ENCODE measurements around the gene C3orf62. TPM values are rescaled to one million over a fixed set of nuclear protein-coding genes. Genes with fewer than 3 reads are reported as not detected.
A peak's percentile ranks its signal among the peaks of the same experiment; 100 is the strongest.
"Not testable (repeated sequence)": the region's sequence is repeated elsewhere in the genome, so short reads cannot be mapped to it uniquely, and the experiment has no call there.

Gene C3orf62
- total RNA-seq, 2 experiments from 2014 or later = 1.7 TPM

DNA sequence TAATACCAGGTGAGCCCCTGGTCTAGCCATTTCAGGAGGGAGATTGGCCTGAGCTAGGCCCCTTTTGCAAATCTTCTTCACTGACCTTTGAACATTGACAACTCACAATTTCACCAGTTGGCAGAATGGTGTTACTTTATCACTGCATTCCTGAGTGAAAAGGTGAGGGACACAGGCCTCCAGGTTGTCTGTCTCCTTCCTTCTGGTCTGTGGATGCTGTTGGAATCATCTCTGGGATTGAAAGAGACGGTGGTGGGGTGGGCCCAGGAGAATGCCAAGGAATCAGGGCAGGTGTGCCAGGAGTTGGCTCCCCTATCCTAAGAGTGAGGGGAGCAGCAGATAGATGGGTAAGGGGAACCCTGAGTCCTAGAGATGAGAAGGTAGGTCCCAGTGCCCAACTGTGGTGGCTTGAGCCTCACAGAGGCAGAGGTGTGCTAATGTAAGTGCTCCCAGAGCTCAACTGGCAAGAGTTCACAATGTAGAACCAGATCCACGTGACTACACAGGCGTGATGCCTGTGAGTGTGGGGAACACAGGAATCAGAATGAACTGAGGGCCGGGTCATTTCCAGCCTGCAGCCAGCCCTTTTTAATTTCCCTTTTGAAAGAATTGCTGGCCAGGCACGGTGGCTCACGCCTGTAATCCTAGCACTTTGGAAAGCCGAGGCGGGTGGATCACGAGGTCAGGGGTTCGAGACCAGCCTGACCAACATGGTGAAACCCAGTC lies 11.2 kb downstream of the C3orf62 start:
- Mint-ChIP-seq H3K4me1 (ENCODE audit: low read depth) (peaks cover 4% of the 10 kb centered on the region), H3K36me3 (ENCODE audit: low read depth) (no peaks in the 10 kb centered on the region), H3K27me3 (ENCODE audit: low read depth) (no peaks in the 10 kb centered on the region), H3K27ac (no peak overlapping the region), H3K4me3 (no peak overlapping the region), H3K9me3 (no peaks in the 10 kb centered on the region)
- intact Hi-C loops (cut with micrococcal nuclease) = no loop called here
- no peak for DNase-seq
- CTCF ChIA-PET = no interaction called here

DNA sequence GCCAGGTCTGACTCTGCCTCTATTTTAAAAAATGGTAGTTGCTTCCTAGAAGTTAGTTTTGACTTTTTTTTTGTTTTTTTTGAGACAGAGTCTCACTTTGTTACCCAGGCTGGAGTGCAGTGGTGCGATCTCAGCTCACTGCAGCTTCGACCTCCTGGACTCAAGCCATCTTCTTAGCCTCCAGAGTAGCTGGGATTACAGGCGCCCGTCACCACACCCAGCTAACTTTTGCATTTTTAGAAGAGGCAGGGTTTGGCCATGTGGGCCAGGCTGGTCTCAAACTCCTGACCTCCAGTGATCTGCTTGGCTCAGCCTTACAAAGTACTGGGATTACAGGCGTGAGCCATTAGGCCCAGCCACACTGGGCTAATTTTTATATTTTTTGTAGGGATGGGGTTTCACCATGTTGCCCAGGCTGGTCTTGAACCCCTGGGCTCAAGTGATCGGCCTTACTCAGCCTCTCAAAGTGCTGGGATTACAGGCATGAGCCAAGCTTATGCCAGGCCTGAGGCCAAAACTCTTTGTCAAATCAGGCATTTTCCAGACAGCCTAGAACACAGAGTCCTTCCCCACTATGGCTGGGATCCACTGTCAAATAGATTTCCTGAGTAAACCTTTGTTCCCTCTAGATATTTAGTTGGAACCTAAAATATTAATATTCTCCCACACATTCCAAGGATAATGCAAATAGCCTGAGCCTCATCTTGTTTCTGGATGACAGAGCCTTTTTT lies 13.7 kb downstream of the C3orf62 start:
- no peaks in the 10 kb centered on the region for H3K27me3 Mint-ChIP-seq (ENCODE audit: low read depth)
- CTCF ChIA-PET = no interaction called here
- H3K4me3 Mint-ChIP-seq = no peak overlapping the region
- H3K27ac Mint-ChIP-seq = no peak overlapping the region
- intact Hi-C loops (cut with micrococcal nuclease) = no loop called here
- no peak for DNase-seq
- no peaks in the 10 kb centered on the region for H3K36me3 Mint-ChIP-seq (ENCODE audit: low read depth)
- no peaks in the 10 kb centered on the region for H3K9me3 Mint-ChIP-seq
- H3K4me1 Mint-ChIP-seq (ENCODE audit: low read depth) = peaks cover 4% of the 10 kb centered on the region

DNA sequence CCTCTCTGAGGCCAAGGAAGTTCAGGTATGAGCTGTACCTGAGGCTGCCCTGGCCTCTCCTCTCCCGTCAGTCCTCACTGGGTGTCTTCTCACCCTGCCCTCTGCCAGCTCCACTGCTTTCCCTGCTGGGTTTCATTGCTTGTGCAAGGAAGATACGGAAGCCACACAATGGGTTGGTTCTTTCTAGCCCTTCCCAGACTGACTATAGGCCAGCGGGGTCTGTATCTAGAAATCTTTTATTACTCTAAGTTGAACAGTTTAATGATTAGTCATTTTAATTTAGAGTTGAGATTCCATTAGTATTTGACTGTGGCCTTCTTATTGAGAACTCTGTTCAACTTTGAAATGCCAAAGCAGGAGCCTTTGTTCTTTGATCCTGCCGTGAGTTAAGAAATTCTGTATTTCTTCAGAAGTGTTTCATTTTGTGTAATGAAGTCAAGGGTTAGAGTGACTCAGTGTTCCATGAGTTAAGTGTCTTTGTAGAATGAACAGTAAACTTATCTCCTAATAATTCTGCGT lies 16.2 kb downstream of the C3orf62 start:
- no peak overlapping the region for H3K4me3 Mint-ChIP-seq
- DNase-seq = no peak
- no peaks in the 10 kb centered on the region for H3K27me3 Mint-ChIP-seq (ENCODE audit: low read depth)
- peaks cover 4% of the 10 kb centered on the region for H3K4me1 Mint-ChIP-seq (ENCODE audit: low read depth)
- intact Hi-C loops (cut with micrococcal nuclease) = no loop called here
- no peaks in the 10 kb centered on the region for H3K36me3 Mint-ChIP-seq (ENCODE audit: low read depth)
- CTCF ChIA-PET = no interaction called here
- no peaks in the 10 kb centered on the region for H3K9me3 Mint-ChIP-seq
- no peak overlapping the region for H3K27ac Mint-ChIP-seq

DNA sequence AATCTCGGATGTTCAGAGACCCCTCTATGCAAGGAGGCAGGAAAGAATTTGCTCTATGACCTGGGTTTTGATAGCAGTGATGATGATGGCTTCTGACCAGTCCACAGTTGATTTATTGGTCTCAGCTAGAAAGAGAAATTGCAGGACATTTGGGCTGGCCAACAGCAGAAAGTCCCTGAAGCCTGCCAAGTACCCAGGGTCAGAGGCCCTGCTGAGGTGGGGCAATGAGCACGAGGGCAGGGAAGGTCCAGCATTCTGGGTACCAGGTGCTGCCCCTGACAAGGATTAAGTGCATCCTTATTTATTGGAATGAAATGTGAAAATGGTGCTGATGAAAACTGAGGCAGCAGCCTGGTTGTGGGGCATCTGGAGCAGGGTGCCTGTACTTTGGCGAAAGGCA lies 19.8 kb downstream of the C3orf62 start:
- intact Hi-C loops (cut with micrococcal nuclease) = no loop called here
- H3K27ac Mint-ChIP-seq = no peak overlapping the region
- H3K27me3 Mint-ChIP-seq (ENCODE audit: low read depth) = no peaks in the 10 kb centered on the region
- no peaks in the 10 kb centered on the region for H3K36me3 Mint-ChIP-seq (ENCODE audit: low read depth)
- no peak overlapping the region for H3K4me3 Mint-ChIP-seq
- no peaks in the 10 kb centered on the region for H3K9me3 Mint-ChIP-seq
- CTCF ChIA-PET = interaction anchor here (0.6 kb wide), 1 partner anchor 351 kb away, joined by 4 read pairs; no protein-coding TSS in a partner anchor
- peaks cover 4% of the 10 kb centered on the region for H3K4me1 Mint-ChIP-seq (ENCODE audit: low read depth)
- no peak for DNase-seq

DNA sequence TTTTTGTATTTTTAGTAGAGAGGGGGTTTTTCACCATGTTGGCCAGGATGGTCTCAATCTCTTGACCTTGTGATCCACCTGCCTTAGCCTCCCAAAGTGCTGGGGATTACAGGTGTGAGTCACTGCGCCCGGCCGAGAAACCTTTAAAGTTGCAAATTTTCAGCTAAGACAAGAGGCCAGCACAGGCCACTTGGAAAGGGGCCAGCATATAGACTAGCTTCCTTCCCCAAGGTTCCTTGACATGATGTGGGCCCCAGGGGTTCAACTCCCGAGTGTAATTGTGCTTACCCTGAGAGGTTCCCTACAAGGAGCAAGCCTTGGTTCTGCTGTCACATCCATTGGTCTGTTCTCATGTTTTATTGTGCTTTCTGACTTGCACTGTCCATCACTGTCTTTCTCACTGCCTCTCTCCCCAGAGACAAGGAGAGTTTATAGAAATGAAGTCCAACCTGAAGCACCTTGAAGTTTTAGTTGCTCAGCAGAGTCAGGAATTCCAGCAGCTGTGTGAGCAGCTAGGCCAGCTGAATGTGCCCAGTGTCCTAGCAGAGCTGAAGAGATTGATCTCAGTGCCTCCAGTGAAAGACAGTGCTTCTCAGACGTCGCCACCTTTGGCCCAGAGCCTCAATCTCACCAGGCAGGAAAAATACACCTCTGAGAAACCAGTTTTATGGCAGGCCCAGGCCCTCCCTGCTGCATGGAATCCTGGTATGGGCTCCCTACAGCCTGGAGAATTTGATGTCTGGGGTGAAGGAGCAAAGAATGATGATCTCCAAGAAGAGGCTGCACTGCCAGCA lies 21.1 kb downstream of the C3orf62 start:
- Mint-ChIP-seq H3K36me3 (ENCODE audit: low read depth) (no peaks in the 10 kb centered on the region), H3K27me3 (ENCODE audit: low read depth) (no peaks in the 10 kb centered on the region), H3K4me1 (ENCODE audit: low read depth) (no peaks in the 10 kb centered on the region), H3K9me3 (no peaks in the 10 kb centered on the region), H3K27ac (no peak overlapping the region), H3K4me3 (no peak overlapping the region)
- CTCF ChIA-PET = interaction anchor here (1.1 kb wide), 1 partner anchor 283 kb away, joined by 3 read pairs; no protein-coding TSS in a partner anchor
- DNase-seq = no peak
- intact Hi-C loops (cut with micrococcal nuclease) = no loop called here

DNA sequence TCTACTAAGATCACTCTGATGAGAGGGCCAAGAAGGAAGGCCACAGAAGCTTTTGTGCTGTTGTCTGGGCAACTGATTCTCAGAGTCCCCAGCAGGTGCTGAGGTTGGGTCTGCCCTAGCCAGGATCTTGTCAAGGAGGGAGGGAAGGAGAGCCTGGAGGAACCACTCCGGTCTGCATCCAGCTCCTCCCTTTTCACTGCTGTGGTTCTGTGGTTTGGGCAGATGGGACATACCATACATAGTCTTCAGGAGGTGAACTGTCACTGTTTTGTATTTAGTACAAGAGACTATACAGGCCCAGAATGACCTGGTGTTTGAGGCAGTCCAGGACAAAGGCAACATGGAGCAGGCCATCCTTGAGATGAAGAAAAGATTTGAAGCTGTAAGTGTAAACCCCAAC lies 21.9 kb downstream of the C3orf62 start:
- H3K9me3 Mint-ChIP-seq = no peaks in the 10 kb centered on the region
- intact Hi-C loops (cut with micrococcal nuclease) = no loop called here
- CTCF ChIA-PET = interaction anchor here (0.6 to 1.1 kb wide), 2 partner anchors 12 to 284 kb away, joined by 3 to 5 read pairs; no protein-coding TSS in a partner anchor
- no peak overlapping the region for H3K4me3 Mint-ChIP-seq
- H3K27me3 Mint-ChIP-seq (ENCODE audit: low read depth) = no peaks in the 10 kb centered on the region
- H3K4me1 Mint-ChIP-seq (ENCODE audit: low read depth) = no peaks in the 10 kb centered on the region
- no peak overlapping the region for H3K27ac Mint-ChIP-seq
- DNase-seq = no peak
- no peaks in the 10 kb centered on the region for H3K36me3 Mint-ChIP-seq (ENCODE audit: low read depth)

DNA sequence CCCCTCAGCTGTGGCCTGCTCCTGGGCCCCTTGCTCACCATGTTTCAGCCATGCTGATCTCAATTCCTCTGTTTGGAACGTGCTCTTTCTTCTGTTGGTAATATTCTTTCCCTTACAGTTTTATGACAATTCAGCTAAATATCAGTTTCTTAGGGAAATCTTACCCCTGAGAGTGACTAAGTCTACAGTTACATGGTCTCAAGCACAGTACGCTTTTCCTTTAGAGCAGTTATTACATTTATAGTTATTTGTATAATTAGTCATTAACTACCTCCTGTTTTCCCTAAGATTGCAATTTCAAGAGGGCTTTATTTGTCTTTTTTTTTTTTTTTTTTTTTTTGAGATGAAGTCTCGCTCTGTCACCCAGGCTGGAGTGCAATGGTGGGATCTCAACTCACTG lies 23.5 kb downstream of the C3orf62 start:
- no peaks in the 10 kb centered on the region for H3K9me3 Mint-ChIP-seq
- DNase-seq = no peak
- no peaks in the 10 kb centered on the region for H3K36me3 Mint-ChIP-seq (ENCODE audit: low read depth)
- H3K27ac Mint-ChIP-seq = no peak overlapping the region
- no peaks in the 10 kb centered on the region for H3K4me1 Mint-ChIP-seq (ENCODE audit: low read depth)
- H3K4me3 Mint-ChIP-seq = no peak overlapping the region
- CTCF ChIA-PET = no interaction called here
- H3K27me3 Mint-ChIP-seq (ENCODE audit: low read depth) = no peaks in the 10 kb centered on the region
- intact Hi-C loops (cut with micrococcal nuclease) = no loop called here

DNA sequence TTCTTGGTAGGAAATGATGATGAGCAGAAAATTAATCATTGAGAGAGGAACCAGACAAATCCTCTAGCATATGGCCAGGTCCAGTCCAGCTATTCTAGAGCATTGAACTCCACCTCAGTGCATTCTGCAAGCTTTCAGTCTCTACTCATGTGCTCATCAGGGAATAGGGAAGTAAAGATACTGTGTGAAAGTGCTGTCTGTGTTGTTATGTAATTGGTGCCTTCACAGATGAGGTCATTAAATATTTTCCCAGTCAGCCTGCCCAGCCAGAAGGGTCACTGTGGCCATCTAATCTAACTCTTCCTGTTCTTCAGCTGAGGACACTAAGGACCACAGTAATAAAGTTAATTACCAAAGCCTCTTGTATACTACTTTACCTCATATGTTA lies 28.2 kb downstream of the C3orf62 start:
- no peak for DNase-seq
- no peaks in the 10 kb centered on the region for H3K27me3 Mint-ChIP-seq (ENCODE audit: low read depth)
- intact Hi-C loops (cut with micrococcal nuclease) = no loop called here
- CTCF ChIA-PET = no interaction called here
- H3K4me3 Mint-ChIP-seq = no peak overlapping the region
- no peaks in the 10 kb centered on the region for H3K36me3 Mint-ChIP-seq (ENCODE audit: low read depth)
- H3K9me3 Mint-ChIP-seq = no peaks in the 10 kb centered on the region
- H3K27ac Mint-ChIP-seq = no peak overlapping the region
- no peaks in the 10 kb centered on the region for H3K4me1 Mint-ChIP-seq (ENCODE audit: low read depth)

DNA sequence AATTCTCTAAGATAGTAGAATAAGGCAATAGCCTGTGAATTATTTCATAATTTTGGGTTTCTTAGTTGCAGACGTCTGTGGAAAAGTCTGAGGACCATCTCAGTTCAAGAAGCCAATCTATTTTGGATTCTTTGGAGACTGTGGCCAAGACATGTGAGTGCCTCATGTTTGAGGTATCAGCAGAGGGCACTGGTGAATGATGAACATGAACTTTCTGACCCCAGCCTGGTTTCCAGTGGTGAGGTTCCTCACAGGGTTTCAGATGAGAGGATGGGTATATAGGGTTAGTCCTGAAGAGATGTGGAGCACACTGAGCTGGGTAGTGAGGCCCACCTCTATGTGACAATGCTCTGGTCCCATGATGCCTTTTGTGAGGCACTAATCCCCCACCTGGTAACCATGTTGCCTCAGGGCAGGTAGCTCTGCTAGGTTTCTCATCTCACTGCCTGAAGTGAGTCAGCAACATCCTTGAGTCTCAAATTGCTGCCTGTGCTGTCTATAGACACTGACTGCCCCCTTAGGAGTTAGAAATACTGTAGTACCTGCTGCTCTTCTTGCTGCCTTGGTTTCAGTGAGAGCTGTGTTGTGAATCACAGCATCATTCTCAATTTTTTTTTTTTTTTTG lies 32.3 kb downstream of the C3orf62 start:
- Mint-ChIP-seq H3K27ac (no peak overlapping the region), H3K4me3 (no peak overlapping the region), H3K4me1 (ENCODE audit: low read depth) (no peaks in the 10 kb centered on the region), H3K9me3 (no peaks in the 10 kb centered on the region), H3K27me3 (ENCODE audit: low read depth) (no peaks in the 10 kb centered on the region), H3K36me3 (ENCODE audit: low read depth) (no peaks in the 10 kb centered on the region)
- intact Hi-C loops (cut with micrococcal nuclease) = no loop called here
- DNase-seq = peak; percentile 7
- CTCF ChIA-PET = interaction anchor here (0.6 kb wide), 1 partner anchor 145 kb away, joined by 3 read pairs; no protein-coding TSS in a partner anchor

DNA sequence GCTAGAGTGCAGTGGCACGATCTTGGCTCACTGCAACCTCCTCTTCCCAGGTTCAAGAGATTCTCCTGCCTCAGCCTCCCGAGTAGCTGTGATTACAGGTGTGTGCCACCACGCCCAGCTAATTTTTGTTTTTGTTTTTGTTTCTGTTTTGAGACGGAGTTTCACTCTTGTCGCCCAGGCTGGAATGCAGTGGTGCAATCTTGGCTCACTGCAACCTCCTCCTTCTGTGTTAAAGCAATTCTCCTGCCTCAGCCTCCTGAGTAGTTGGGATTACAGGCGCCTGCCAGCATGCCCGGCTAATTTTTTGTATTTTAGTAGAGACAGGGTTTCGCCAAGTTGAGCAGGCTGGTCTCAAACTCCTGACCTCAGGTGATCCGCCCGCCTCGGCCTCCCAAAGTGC lies 36.9 kb downstream of the C3orf62 start:
- CTCF ChIA-PET; H3K27ac Mint-ChIP-seq; H3K27me3 Mint-ChIP-seq (ENCODE audit: low read depth); H3K36me3 Mint-ChIP-seq (ENCODE audit: low read depth); H3K4me3 Mint-ChIP-seq; H3K4me1 Mint-ChIP-seq (ENCODE audit: low read depth); intact Hi-C loops (cut with micrococcal nuclease); DNase-seq; H3K9me3 Mint-ChIP-seq: not testable (repeated sequence)

DNA sequence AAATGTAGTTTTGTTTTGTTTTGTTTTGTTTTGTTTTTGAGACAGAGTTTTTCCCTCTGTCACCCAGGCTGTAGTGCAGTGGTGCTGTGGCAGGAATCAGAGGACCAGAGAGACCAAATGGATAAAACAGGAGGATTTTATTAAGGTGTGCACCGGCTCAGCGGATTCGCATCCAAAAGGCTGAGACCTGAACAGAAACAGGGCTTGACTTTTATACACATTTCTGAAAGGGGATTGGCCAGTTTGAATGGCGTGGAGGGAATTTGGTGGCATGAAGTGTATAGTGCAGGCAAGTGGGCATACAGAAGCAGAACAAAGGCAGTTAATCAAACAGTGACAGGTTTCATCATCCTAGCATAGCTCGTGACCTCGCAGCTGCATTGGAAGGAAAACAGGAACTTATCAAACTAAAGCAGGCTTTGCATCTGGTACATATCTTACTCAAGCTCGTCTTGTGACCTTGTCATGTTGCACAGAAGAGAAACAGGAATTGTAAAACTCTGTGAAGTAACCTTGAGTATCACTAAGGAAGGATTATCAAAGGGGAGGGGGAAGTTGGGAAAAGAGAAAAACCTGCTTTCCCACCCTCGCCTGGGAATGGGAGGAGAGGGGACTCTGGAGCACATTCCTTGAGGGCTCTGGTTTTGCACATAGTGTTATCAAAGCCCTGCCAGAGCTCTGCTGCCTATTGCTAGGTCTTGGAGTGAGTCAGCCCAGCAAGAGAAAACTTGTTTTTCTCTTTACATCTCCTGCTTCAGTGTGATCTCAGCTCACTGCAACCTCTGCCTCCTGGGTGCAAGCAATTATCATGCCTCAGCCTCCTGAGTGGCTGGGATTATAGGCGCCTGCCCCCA lies 38.5 kb downstream of the C3orf62 start:
- Mint-ChIP-seq H3K4me1 (ENCODE audit: low read depth) (peaks cover 7% of the 10 kb centered on the region), H3K9me3 (peaks cover 7% of the 10 kb centered on the region), H3K4me3 (no peak overlapping the region), H3K36me3 (ENCODE audit: low read depth) (no peaks in the 10 kb centered on the region), H3K27me3 (ENCODE audit: low read depth) (no peaks in the 10 kb centered on the region), H3K27ac (peak overlapping the region; percentile 66)
- CTCF ChIA-PET = interaction anchor here (0.6 kb wide), 1 partner anchor 251 kb away, joined by 3 read pairs; no protein-coding TSS in a partner anchor
- peak; percentile 26 for DNase-seq
- intact Hi-C loops (cut with micrococcal nuclease) = loop anchor here (5.0 kb wide), 1 partner anchor 66 kb away; the partner anchor contains the start of gene KLHDC8B

Data from activated naive CD4-positive, alpha-beta T cell treated with anti-CD3 and anti-CD28 coated beads for 36 hours (primary cell).